ENCODE results near the gene KDM2B. TPM values are rescaled to one million over a fixed set of nuclear protein-coding genes. Genes with fewer than 3 reads are reported as not detected.

The KDM2B gene
- total and polyA plus RNA-seq, 11 donors, result 7.3 to 24.7 (median 10.3) TPM

DNA sequence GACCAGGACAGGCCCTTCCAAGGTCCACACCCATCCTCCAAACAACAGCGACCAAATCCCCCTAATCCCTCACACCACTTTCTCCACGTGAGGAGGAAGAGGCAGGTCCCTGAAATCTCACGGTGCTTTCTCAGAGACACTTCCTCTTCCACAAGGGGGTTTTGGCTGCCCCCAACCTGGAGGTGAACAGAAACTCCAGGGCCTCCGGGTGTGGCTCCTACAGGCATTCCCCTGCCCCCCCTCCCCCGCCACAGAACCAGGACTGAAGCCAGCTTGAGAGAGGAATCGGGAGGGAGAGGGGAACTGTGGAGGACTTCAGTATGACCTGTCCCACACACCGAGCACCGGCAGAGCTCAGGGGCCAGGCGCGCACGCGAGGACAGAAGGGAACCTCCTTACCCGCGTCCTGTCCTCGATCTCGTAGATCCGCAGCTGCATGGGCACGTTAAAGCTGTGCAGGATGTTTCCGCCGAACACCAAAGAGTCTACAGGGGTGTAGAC is 60.2 kb downstream of the KDM2B start:
- Histone ChIP-seq H3K36me3 (peaks cover 0 to 34% (median 10%) of the 10 kb centered on the region in 9 donors), H3K27ac (peak overlapping the region in 9 of 12 donors; percentile 13 to 57 (median 25)), H3K4me3 (peak overlapping the region in 2 of 12 donors; percentile 7 to 8), H3K9me3 (no peaks in the 10 kb centered on the region), H3K27me3 (no peaks in the 10 kb centered on the region), H3K4me1 (peaks cover 0 to 20% (median 5%) of the 10 kb centered on the region in 12 donors)
- 42 to 67% (median 58%) methylated on average over 14 to 20 of the region's 20 CpGs for WGBS, 4 donors
- no peak for DNase-seq
- TF ChIP-seq POLR2A (IDR thresholded peaks at IDR 0.05), result no peak
- TF ChIP-seq, protein P1, sequence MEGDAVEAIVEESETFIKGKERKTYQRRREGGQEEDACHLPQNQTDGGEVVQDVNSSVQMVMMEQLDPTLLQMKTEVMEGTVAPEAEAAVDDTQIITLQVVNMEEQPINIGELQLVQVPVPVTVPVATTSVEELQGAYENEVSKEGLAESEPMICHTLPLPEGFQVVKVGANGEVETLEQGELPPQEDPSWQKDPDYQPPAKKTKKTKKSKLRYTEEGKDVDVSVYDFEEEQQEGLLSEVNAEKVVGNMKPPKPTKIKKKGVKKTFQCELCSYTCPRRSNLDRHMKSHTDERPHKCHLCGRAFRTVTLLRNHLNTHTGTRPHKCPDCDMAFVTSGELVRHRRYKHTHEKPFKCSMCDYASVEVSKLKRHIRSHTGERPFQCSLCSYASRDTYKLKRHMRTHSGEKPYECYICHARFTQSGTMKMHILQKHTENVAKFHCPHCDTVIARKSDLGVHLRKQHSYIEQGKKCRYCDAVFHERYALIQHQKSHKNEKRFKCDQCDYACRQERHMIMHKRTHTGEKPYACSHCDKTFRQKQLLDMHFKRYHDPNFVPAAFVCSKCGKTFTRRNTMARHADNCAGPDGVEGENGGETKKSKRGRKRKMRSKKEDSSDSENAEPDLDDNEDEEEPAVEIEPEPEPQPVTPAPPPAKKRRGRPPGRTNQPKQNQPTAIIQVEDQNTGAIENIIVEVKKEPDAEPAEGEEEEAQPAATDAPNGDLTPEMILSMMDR (IDR thresholded peaks at IDR 0.05), result no peak
- ATAC-seq, result peak in 3 of 4 donors; percentile 17 to 59 (median 19)
- intact Hi-C loops (cut with DNase I), result loop anchor here in 1 of 10 donors (1.0 kb wide), 1 partner anchor 16 kb away; no protein-coding TSS in a partner anchor

DNA sequence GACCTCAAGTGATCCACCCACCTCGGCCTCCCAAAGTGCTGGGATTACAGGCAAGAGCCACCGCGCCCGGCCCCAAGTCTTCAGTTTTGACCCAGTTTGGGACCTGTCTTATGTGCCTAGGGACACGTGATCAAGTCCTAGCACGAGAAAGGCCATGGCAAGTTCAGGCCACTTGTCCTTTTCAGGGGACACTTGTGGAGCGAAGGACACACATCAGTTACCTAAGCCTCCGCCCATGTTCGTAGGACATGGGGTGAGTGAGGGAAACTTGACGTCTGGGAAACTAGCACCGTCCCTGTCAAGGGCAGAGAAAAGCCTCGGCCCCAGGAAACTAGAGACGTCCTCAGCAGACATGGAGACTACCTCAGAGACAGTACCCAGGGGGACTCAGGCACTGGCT is 60.7 kb downstream of the KDM2B start:
- peaks cover 0 to 28% (median 5%) of the 10 kb centered on the region in 9 donors for H3K36me3 ChIP-seq
- H3K4me1 ChIP-seq, result peaks cover 0 to 20% (median 5%) of the 10 kb centered on the region in 12 donors
- DNase-seq, result no peak
- H3K9me3 ChIP-seq, result no peaks in the 10 kb centered on the region
- no peak overlapping the region for H3K4me3 ChIP-seq
- TF ChIP-seq POLR2A (IDR thresholded peaks at IDR 0.05), result no peak
- TF ChIP-seq, protein P1 (IDR thresholded peaks at IDR 0.05), result no peak
- peak overlapping the region in 6 of 12 donors; percentile 13 to 57 (median 22) for H3K27ac ChIP-seq
- no peaks in the 10 kb centered on the region for H3K27me3 ChIP-seq
- intact Hi-C loops (cut with DNase I), result loop anchor here in 1 of 10 donors (1.0 kb wide), 1 partner anchor 16 kb away; no protein-coding TSS in a partner anchor
- 81 to 91% (median 86%) methylated on average over 12 to 13 of the region's 13 CpGs for WGBS, 4 donors
- no peak for ATAC-seq

DNA sequence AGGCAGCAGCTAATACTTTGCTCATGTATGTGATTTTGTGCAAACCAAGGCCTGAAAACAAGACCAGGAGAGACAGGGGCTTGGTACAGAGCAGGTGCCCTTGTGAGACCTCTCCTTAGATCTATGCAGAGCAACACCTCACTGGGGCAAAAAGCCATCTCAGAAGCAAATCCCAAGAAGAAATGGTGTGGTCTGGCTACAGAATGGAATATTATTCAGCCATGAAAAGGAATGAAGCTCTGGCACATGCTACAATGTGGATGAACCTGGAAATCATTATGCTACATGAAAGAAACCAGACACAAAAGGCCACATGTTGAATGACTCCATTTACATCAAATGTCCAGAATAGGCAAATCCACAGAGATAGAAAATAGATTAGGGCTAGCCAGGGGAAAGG is 61.6 kb downstream of the KDM2B start:
- no peak overlapping the region for H3K27ac ChIP-seq
- peaks cover 0 to 16% (median 5%) of the 10 kb centered on the region in 12 donors for H3K4me1 ChIP-seq
- DNase-seq (no peak), ATAC-seq (no peak)
- intact Hi-C loops (cut with DNase I), result no loop called here
- H3K4me3 ChIP-seq, result no peak overlapping the region
- no peaks in the 10 kb centered on the region for H3K9me3 ChIP-seq
- TF ChIP-seq POLR2A (IDR thresholded peaks at IDR 0.05), result no peak
- TF ChIP-seq, protein P1 (IDR thresholded peaks at IDR 0.05), result no peak
- no peaks in the 10 kb centered on the region for H3K27me3 ChIP-seq
- H3K36me3 ChIP-seq, result peaks cover 0 to 21% (median 4%) of the 10 kb centered on the region in 9 donors

DNA sequence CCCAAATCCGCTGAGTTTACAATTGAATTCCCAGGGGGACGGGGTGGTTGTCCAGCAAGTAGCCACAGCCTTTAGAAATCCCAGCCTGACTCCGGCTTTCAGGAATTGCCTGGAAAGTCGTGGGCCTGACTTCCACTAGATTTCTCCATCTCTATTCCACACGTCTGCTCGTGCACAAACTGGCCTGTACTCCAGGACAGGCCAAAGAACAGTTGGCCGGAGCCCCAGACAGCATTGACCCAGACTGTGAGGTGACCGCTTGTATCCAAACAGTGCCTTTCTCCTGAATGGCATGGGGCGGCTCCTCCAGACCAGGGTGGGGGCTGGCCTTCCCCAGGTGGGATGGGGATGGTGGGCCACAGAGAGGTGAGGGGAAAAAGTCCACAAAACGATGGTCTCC is 62.2 kb downstream of the KDM2B start:
- intact Hi-C loops (cut with DNase I), result no loop called here
- Histone ChIP-seq H3K4me1 (peaks cover 0 to 15% (median 5%) of the 10 kb centered on the region in 12 donors), H3K4me3 (no peak overlapping the region), H3K27me3 (no peaks in the 10 kb centered on the region), H3K36me3 (peaks cover 0 to 20% (median 4%) of the 10 kb centered on the region in 9 donors), H3K9me3 (no peaks in the 10 kb centered on the region), H3K27ac (no peak overlapping the region)
- no peak for ATAC-seq
- no peak for TF ChIP-seq POLR2A (IDR thresholded peaks at IDR 0.05)
- WGBS, 4 donors, result 89 to 93% (median 91%) methylated on average over 10 of the region's 10 CpGs
- no peak for DNase-seq
